ENCODE results near the gene RASGRF1.

DNA sequence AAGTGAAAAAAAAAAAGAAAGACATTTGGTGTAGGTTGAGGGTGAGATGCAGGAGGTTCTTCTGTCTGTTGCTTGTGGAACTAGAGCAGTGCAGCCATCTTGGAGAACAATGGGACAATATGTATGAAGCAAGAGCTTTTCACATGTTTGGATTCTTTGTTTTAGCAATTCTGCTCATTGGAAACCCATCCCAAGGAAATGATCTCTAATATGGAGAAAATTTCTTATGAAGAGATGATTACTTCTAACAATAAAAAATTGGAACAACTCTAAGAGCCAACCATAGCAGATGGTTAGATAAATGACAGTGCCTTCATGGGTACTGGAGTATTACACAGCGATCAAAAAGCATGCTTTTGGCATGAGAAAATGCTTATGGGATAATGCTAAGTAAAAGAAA lies 56.3 kb downstream of the RASGRF1 start:
- TF ChIP-seq, protein P1, sequence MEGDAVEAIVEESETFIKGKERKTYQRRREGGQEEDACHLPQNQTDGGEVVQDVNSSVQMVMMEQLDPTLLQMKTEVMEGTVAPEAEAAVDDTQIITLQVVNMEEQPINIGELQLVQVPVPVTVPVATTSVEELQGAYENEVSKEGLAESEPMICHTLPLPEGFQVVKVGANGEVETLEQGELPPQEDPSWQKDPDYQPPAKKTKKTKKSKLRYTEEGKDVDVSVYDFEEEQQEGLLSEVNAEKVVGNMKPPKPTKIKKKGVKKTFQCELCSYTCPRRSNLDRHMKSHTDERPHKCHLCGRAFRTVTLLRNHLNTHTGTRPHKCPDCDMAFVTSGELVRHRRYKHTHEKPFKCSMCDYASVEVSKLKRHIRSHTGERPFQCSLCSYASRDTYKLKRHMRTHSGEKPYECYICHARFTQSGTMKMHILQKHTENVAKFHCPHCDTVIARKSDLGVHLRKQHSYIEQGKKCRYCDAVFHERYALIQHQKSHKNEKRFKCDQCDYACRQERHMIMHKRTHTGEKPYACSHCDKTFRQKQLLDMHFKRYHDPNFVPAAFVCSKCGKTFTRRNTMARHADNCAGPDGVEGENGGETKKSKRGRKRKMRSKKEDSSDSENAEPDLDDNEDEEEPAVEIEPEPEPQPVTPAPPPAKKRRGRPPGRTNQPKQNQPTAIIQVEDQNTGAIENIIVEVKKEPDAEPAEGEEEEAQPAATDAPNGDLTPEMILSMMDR (IDR thresholded peaks at IDR 0.05) = no peak
- TF ChIP-seq POLR2A (IDR thresholded peaks at IDR 0.05) = no peak
- no peak for TF ChIP-seq EP300 (IDR thresholded peaks at IDR 0.05; ENCODE audit: low read depth)
